NCI-H82 treated with DMSO at 0.1 percent for 48 hours (cell line): Measurements from ENCODE around the gene DOCK3.
"Not testable (repeated sequence)": the region's sequence is repeated elsewhere in the genome, so short reads cannot be mapped to it uniquely, and the experiment has no call there.

ENCODE experiments used
- DNase-seq: peaks from one replicate; lab custom pipeline; 2025; ENCODE audit not compliant: unreplicated experiment; lab: John Stamatoyannopoulos, UW

Gene DOCK3

DNA sequence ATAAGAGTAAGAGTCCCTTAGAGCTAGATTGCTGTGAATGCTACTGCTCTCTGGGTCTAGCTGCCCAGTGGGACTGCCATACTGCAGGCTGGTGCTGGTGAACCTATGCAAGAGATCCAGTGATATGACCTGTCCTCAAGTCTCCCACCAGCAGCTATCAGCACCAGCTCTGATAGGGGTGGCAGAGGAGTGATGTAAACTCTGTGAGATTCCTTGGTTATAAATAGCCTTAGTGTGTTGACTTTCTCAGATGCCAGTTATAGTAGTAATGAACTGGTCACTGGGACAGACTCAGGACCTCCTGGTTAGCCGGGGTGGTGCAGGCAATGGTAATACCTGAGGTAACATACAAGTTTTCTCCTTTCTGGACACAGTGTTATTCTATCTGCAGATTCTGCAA, 515.5 kb downstream of the DOCK3 start:
- DNase-seq, result no peak

GRCh38 chr3:51190827-51191226, 516.1 kb downstream of the DOCK3 start:
- no peak for DNase-seq

DNA sequence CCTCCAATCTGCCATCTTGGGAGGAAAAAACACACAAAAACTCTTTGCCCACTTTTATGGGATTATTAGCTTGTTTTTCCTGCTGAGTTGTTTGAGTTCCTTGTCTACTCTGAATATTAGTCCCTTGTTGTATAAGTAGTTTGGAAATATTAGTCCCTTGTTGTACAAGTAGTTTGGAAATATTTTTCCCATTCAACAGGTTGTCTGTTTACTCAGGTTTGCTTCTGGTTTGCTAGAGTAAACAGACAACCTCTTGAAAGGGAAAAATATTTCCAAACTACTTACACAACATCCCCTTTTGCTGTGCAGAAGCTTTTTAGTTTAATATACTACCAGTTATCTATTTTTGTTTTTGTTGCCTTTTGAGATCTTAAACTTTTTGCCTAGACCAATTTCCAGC, 517.0 kb downstream of the DOCK3 start:
- no peak for DNase-seq

DNA sequence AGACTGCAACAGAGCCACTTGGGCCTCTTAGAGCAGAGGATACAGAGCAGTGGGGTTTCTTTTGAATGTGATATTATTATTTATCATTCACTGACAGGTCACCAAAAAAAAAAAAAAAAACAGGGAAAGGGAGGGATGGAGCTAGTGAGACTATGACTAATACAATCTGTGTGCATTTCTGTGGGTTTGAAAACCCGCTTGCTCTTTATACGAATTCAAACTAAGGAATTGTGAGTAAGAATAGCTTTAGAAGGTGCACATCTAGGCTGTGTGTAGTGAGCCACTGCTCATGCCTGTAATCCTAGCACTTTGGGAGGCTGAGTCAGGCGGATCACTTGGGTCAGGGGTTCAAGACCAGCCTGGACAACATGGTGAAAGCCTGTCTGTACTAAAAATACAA, 523.8 kb downstream of the DOCK3 start:
- no peak for DNase-seq

- DNase-seq, result not testable (repeated sequence)
Observed at GRCh38 chr3:51199296-51199695, 524.6 kb downstream of the DOCK3 start.

- DNase-seq, result no peak
Observed at GRCh38 chr3:51216291-51216690, 541.6 kb downstream of the DOCK3 start.

DNA sequence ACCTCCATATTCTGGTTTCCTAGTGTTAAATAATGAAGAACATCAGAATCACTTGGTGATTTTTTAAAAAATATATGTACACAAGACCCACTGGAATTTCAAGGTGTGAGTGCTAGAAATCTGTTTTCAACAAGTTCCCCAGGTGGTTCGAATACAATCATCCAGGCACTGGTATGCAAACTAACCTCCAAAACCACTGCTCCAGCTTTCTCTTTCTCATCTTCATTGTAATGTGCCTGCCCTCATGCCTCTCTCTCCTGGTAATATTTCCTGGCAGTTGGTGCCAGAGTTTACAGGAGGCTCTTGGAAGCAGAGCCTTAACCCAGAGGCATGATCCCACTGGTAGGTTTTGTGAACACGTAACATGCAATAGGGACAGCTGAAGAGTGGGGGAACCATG, 547.2 kb downstream of the DOCK3 start:
- DNase-seq, result no peak

DNA sequence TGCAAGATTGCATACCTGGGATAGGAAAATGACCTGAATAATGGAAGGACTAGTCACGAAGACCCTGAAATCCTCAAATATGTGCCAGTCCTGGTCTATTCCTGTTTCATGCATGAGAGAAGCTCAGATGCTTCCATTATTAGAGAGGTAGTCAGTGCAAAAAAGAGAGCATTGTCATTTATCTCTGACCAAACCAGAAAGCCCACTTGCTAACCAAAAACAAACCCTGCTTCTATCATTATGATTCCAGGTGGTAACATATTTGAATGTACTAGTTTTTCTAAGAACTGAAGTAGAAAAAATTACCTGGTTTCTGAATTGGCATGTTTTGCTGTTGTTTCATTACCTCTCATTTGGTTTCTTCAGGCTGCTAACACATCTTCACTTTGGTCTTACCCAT, 549.6 kb downstream of the DOCK3 start:
- no peak for DNase-seq

- DNase-seq, result no peak
Observed at GRCh38 chr3:51224843-51225242, 550.1 kb downstream of the DOCK3 start.

- no peak for DNase-seq
Observed at GRCh38 chr3:51242939-51243338, 568.2 kb downstream of the DOCK3 start.

GRCh38 chr3:51243924-51244323, 569.2 kb downstream of the DOCK3 start:
- no peak for DNase-seq

DNA sequence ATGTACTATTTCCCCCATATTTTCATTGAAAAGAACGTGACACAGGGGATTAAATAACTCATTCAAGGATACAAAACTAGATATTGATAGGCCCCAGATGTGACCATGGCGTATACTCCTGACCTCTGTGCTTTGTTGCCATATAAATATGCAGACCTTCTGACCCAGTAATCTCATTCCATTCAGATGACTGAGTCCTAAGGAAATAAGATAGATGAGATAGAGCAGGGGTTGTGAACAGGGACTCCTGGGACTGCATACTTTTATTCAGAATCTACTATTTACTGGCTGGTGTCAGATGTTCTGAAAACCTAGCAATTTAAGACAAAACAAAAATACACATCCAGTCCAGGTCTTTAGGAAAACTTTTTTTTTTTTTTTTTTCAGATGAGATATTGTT, 571.1 kb downstream of the DOCK3 start:
- no peak for DNase-seq

DNA sequence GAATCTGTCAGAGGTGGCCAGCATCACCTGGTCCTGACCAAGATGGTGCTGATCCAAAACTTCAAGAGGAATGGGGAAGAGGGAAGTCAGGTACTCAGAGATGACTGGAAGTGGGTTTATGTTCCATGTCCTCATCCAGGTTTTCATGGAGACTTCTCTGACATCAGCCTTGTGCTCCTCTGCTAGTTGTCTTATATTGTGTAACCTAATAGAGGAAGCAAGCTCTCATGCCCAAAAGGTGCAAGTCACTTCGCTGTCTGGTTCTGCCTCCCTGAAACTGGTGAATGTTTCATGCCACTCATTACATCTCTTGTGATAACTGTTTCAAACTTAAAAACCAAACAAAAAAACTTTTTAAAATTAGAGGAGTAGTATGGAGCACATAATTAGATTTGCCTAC, 583.1 kb downstream of the DOCK3 start:
- no peak for DNase-seq

- not testable (repeated sequence) for DNase-seq
Observed at GRCh38 chr3:51264166-51264565, 589.4 kb downstream of the DOCK3 start.

GRCh38 chr3:51268132-51268531, 593.4 kb downstream of the DOCK3 start:
- DNase-seq, result no peak

- no peak for DNase-seq
Observed at GRCh38 chr3:51269466-51269865, 594.7 kb downstream of the DOCK3 start.

- no peak for DNase-seq
Observed at GRCh38 chr3:51270559-51270958, 595.8 kb downstream of the DOCK3 start.

GRCh38 chr3:51271172-51271571, 596.4 kb downstream of the DOCK3 start:
- DNase-seq, result no peak

GRCh38 chr3:51274052-51274451, 599.3 kb downstream of the DOCK3 start:
- DNase-seq, result no peak

- no peak for DNase-seq
Observed at GRCh38 chr3:51275111-51275805, 600.5 kb downstream of the DOCK3 start.

DNA sequence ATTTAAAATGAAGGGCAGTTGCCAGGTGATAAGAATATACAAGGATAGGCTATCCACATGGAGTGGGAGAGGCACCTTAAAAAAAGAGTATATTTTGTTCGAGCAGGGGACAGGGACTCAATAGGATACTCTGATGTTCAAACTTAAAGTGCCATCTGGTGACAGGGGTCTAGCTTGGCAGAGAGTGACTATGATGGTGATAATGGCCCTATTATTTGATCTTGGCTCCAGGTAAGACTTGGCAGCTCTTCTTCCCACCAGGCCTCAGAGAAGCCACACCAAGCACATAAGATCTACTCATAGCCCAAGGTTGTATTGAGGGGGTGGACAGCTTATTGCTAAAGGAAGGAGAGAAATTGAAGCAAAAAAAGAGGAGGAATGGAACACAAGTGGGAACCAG, 601.3 kb downstream of the DOCK3 start:
- DNase-seq, result no peak

DNA sequence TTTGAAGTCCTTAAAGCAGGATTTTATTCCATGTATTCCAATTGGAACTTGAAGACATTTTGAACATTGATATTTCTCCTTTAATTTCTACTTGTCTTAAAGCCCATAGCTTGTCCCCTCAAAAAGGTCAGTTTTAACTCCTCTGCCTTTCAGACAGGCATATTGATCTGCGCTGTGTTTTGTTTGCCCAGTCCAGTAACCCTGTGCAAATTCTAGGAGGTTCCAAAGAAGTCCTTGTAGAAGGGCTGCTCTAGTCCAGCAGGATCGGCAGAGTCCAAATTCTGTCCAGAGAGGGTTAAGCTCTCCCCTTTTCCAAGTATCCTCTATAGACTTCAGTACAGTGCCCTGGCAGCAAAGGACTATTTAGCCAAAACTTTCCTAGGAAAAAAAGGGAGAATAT, 604.7 kb downstream of the DOCK3 start:
- DNase-seq, result no peak

- no peak for DNase-seq
Observed at GRCh38 chr3:51280176-51280575, 605.4 kb downstream of the DOCK3 start.
